GM08714 (cell line): Measurements from ENCODE around the gene ZCCHC17.
"Not testable (repeated sequence)": the region's sequence is repeated elsewhere in the genome, so short reads cannot be mapped to it uniquely, and the experiment has no call there.

Experiments
- H3K4me3 ChIP-seq: fragments of 200-500 bp; sonication (Bioruptor generic); 2 replicates; pipeline ENCODE4 v1.5.1; 2014; ENCODE audit warnings: mild to moderate bottlenecking, low read length, inconsistent platforms
- ZNF274 ChIP-seq: IDR thresholded peaks from 2 replicates; pipeline ENCODE4 v1.6.1; 2012; ENCODE audit warnings: mild to moderate bottlenecking, low read depth, low read length

ZCCHC17 gene

DNA sequence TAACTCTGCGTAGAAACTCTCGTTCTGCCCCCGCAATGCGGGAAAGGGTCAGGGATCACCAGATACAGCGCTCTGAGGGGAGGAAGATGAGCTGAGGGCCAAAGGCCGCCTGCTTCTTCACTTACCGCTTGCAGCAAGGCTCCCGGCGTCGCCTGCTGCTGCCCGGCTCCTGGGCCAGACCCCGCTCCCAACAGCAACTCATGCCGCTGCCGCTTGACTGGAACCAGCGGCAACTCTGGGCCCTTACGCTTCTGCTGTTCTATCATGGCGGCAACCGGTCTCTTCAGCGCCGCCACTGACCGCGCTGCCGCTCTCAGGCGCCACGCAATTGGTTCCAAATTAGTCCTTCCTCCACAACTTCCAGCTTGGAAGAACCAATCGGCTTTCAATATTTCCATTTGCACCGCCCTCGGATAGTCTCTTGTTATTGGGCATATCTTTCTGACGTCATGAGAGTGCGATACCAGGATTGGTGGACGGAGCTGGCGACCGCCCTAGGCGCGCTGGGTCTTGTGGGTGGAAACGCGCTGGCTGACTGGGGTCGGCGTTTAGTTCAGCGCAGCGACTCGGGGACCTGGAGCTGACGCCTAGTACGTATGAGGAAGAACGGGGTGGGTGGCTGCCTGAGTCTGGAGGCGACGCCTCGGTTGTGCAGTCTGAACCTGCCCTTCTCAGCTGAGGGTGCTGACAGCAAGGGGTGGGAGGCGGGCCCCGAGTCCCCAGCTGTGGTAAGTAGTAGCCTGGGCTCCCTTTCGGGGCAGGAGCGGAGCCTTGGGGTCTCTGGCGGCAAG lies at the start of gene ZCCHC17, which contains the start of gene SNRNP40:
Gene ZCCHC17, plus strand, starts transcription at position 547 of the 791 bp plus-strand sequence. CDS start 13,067 bp downstream, outside the sequence.
Gene SNRNP40, minus strand, starts transcription at position 303 of the 791 bp plus-strand sequence. Its CDS starts 37 bp downstream, at position 266.
- TF ChIP-seq ZNF274: no peak
- H3K4me3 ChIP-seq: peak within 1 kb of the TSS; percentile 97

GRCh38 chr1:31248276-31248675 lies 48.6 kb upstream of the ZCCHC17 start:
- H3K4me3 ChIP-seq: no peak overlapping the region
- no peak for TF ChIP-seq ZNF274

DNA sequence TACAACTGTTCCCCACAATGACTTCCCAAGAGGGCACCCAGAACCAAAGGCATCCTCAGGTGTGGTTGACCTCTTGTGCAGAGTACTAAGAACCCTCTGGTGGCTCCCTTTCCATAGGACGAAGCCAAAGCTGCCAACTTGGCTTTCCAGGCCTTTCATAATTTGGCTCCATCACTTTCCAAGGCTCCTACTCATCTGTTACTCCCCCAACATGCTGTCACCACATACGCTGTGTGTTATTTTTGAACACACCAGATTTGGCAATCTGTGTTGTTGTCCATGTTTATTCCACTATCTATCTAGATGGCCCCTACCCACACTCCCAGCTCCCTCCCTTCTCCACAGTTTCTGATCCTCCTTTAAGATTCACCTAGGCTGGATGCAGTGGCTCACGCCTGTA lies 47.0 kb upstream of the ZCCHC17 start:
- no peak overlapping the region for H3K4me3 ChIP-seq
- TF ChIP-seq ZNF274: no peak

GRCh38 chr1:31257213-31257612 lies 39.6 kb upstream of the ZCCHC17 start:
- TF ChIP-seq ZNF274: no peak
- no peak overlapping the region for H3K4me3 ChIP-seq

GRCh38 chr1:31258581-31258980 lies 38.3 kb upstream of the ZCCHC17 start:
- no peak for TF ChIP-seq ZNF274
- no peak overlapping the region for H3K4me3 ChIP-seq

DNA sequence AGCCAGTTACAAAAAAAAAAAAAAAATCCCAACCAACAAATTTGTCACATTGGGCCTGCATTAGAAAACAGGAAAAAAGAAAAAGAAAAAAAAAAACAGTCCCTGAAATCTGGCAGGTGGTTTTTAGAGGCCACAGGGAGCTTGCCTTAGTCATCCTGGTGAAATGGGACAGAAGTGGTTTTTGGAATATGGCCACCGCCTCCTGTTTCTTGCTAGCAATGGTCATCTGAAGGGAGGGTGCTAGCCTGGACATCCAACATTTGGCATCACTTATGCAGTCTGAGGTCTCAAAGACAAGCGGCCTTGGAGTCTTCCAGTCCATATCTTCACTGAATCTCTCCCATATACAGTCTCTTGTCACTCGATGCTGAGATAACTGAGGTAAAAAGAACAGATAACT lies 37.1 kb upstream of the ZCCHC17 start:
- no peak for TF ChIP-seq ZNF274
- no peak overlapping the region for H3K4me3 ChIP-seq

- no peak overlapping the region for H3K4me3 ChIP-seq
- no peak for TF ChIP-seq ZNF274
Measured at GRCh38 chr1:31261916-31262315, 34.9 kb upstream of the ZCCHC17 start.

DNA sequence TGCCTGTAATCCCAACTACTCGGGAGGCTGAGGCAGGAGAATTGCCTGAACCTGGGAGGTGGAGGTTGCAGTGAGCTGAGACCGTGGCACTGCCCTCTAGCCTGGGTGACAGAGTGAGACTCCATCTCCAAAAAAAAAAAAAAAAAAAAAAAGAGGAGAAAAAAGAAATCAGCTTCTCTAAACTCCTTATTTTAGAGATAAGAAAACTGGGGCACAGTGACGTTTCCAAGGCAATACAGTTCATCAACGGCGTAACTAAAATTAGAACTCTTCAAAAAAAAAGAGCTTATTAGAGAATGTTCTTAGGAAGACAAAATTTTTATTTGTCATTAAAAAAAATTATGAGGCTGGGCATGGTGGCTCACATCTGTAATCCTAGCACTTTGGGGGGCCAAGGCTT lies 34.4 kb upstream of the ZCCHC17 start:
- not testable (repeated sequence) for H3K4me3 ChIP-seq

- no peak for TF ChIP-seq ZNF274
- H3K4me3 ChIP-seq: no peak overlapping the region
Measured at GRCh38 chr1:31263408-31263807, 33.4 kb upstream of the ZCCHC17 start.

DNA sequence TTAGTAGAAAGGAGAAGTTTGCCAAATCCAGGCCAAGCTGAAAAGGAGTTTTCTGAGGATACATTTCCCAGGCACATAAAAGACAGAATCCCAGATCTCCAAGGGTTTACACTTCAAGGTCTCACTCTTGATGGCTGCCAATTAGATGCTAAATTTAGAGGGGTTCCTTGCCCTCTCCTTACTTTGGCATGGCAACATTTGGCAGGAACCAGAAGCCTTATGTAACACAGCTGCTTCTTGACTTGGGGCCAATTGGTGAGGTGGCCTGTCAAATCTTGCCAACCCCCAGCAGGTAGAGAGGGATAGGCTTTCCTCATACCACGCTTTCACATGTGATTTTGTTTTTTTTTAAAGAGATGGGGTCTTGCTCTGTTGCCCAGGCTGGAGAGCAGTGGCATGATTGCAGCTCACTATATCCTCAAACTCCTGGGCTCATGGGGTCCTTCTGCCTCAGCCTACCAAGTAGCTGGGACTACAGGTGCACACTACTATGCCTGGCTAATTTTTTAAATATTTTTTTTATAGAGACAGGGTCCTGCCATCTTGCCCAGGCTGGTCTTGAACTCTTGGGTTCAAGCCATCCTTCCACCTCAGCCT lies 31.9 kb upstream of the ZCCHC17 start:
- no peak for TF ChIP-seq ZNF274
- no peak overlapping the region for H3K4me3 ChIP-seq

GRCh38 chr1:31266547-31266946 lies 30.3 kb upstream of the ZCCHC17 start:
- H3K4me3 ChIP-seq: no peak overlapping the region
- TF ChIP-seq ZNF274: no peak

DNA sequence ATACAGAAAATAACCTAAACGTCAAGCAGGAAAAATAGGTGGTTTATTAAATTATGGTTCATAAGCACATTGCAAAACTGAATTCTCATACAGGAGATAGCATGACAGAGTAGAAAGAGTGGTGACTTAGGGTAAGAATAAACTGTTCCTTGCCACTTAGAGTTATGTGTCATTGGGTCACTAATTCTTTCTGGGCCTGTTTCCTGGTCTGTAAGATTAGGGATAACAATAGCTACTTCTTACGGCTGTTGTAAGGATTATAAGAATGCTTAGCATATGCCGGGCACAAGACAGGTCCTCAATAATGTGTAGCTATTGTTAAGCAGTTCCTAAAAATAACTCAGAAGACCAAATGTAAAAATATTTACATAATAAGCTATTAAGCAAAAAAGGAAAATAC lies 24.5 kb upstream of the ZCCHC17 start:
- no peak overlapping the region for H3K4me3 ChIP-seq
- TF ChIP-seq ZNF274: no peak

DNA sequence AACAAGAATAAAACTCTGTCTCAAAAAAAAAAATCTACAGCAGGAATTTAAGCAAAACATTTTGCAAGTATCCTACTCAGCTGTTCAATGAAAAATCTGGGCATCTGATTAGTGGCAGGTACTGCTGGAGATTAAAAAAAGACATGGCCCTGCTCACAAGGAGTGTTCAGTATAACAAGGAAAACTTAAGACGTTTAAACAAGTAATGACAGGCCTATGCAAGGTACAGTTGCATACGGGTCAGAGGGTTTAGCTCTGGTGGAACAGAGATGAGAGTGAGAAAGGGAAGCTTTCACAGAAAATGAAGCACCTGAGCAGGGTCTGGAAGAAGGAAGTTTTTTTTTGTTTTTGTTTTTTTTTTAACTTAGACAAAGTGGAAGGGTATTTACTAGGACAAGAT lies 23.2 kb upstream of the ZCCHC17 start:
- TF ChIP-seq ZNF274: no peak
- H3K4me3 ChIP-seq: no peak overlapping the region

- not testable (repeated sequence) for H3K4me3 ChIP-seq
Measured at GRCh38 chr1:31282426-31282825, 14.4 kb upstream of the ZCCHC17 start.

- H3K4me3 ChIP-seq: not testable (repeated sequence)
Measured at GRCh38 chr1:31287791-31288190, 9.0 kb upstream of the ZCCHC17 start.

GRCh38 chr1:31289021-31289420 lies 7.8 kb upstream of the ZCCHC17 start:
- no peak for TF ChIP-seq ZNF274
- no peak overlapping the region for H3K4me3 ChIP-seq
